K562 (cell line): ENCODE data around the gene BRD4. TPM values are rescaled to one million over a fixed set of nuclear protein-coding genes. Genes with fewer than 3 reads are reported as not detected.

Experiments used
- BMI1 ChIP-seq: fragments of 150-350 bp; IDR thresholded peaks from 2 replicates; pipeline ENCODE4 v1.6.1; 2014; ENCODE audit warnings: low read length
- ELF1 ChIP-seq: fragments of 200-800 bp; sonication (Bioruptor generic); IDR thresholded peaks from 2 replicates; pipeline ENCODE4 v1.6.1; 2016; ENCODE audit warnings: missing genetic modification characterization, missing compliant biosample characterization
- HMBOX1 ChIP-seq: sonication (generic); IDR thresholded peaks from 2 replicates; pipeline ENCODE4 v1.6.1; 2016
- MXD1 ChIP-seq: fragments of 250-450 bp; sonication (Bioruptor Pico); IDR thresholded peaks from 2 replicates; pipeline ENCODE4 v1.8.0; 2021; ENCODE audit warnings: borderline replicate concordance, mild to moderate bottlenecking, moderate library complexity; ENCODE audit not compliant: poor library complexity, severe bottlenecking
- MXI1 ChIP-seq: IDR thresholded peaks from 2 replicates; pipeline ENCODE4 v1.6.1; 2011; ENCODE audit warnings: low read depth, mild to moderate bottlenecking, improper control_type of control experiment, low read length
- RBM25 ChIP-seq: fragments of 200-400 bp; formaldehyde crosslinking; IDR thresholded peaks from 2 replicates; pipeline ENCODE4 v1.6.1; 2018; ENCODE audit warnings: low read length, low read depth, moderate library complexity; ENCODE audit not compliant: severe bottlenecking
- XRCC3 ChIP-seq: fragments of 450-650 bp; IDR thresholded peaks from 2 replicates; pipeline ENCODE4 v1.6.1; 2017; ENCODE audit warnings: mild to moderate bottlenecking, moderate library complexity
- ZBTB40 ChIP-seq, 2 experiments: fragments of 450-650 bp in 1 of 2; sonication (generic) in 1 of 2; formaldehyde crosslinking in 1 of 2; IDR thresholded peaks; 2 replicates each; pipeline versions ENCODE4 v1.7.1 to v1.9.0; 2016 to 2022; ENCODE audit warnings: inconsistent platforms in 1 of 2, mild to moderate bottlenecking in 1 of 2, missing genetic modification reagents in 1 of 2
- ZNF165 ChIP-seq: fragments of 250-450 bp; sonication (Bioruptor Pico); IDR thresholded peaks from 2 replicates; pipeline ENCODE4 v1.4.0; 2020; ENCODE audit warnings: borderline replicate concordance
- ZNF24 ChIP-seq: fragments of 450-650 bp; IDR thresholded peaks from 2 replicates; pipeline ENCODE4 v1.6.1; 2016
- ZNF444 ChIP-seq: fragments of 250-450 bp; sonication (Bioruptor Pico); IDR thresholded peaks from 2 replicates; pipeline ENCODE4 v1.4.0; 2020; ENCODE audit warnings: mild to moderate bottlenecking, moderate library complexity
- polyA plus RNA-seq, 8 experiments: library from polyadenylated mRNA; depleted of rRNA in 4 of 8; stranded (reverse) in 5 of 8; unstranded in 3 of 8; fragments of >200 nt; fragmentation: Nextera tagmentation in 2 of 8; fragmentation: Illumina TruSeq in 1 of 8; extraction: Ambion mirVana in 2 of 8; extraction: Trizol in 1 of 8; gene quantifications; 2 replicates each; pipeline versions ENCODE4 v1.2.1 to v1.2.3, GENCODE V29; 2011 to 2014; ENCODE audit warnings: inconsistent platforms in 1 of 8, missing spikeins in 1 of 8
- total RNA-seq, 7 experiments: library from RNA; depleted of rRNA in 6 of 7; stranded (reverse); fragments of >200 nt in 6 of 7; fragmentation: Illumina TruSeq in 2 of 7; extraction: Trizol in 2 of 7; gene quantifications; 2 replicates each; pipeline versions ENCODE4 v1.2.1 to v1.2.3, GENCODE V29; 2011 to 2021; ENCODE audit warnings: low replicate concordance in 1 of 7
- TF ChIP-seq, protein P1 (sequence below): sonication (generic); formaldehyde crosslinking; IDR thresholded peaks from 2 replicates; pipeline ENCODE4 v1.9.0; 2022; ENCODE audit warnings: mild to moderate bottlenecking, missing genetic modification reagents
- TF ChIP-seq, protein P2 (sequence below): fragments of 450-650 bp; IDR thresholded peaks from 2 replicates; pipeline ENCODE4 v1.6.1; 2016

Gene BRD4
- total and polyA plus RNA-seq, 9 of the 15 experiments (the other 6 are each of a cell fraction or from before 2014, with no cell fraction given) = 1.8 to 105 (median 15.6) TPM

- TF ChIP-seq ZBTB40 (IDR thresholded peaks at IDR 0.05) = peak; percentile 52; the same call in 1 of the 2 replicates
- TF ChIP-seq ZBTB40 (CRISPR knock-in tag; IDR thresholded peaks at IDR 0.05) = no peak
- TF ChIP-seq, protein P1, sequence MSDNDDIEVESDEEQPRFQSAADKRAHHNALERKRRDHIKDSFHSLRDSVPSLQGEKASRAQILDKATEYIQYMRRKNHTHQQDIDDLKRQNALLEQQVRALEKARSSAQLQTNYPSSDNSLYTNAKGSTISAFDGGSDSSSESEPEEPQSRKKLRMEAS (CRISPR knock-in tag) = peak; percentile 30; the same call in 1 of the 2 replicates
- TF ChIP-seq XRCC3 = no peak
- TF ChIP-seq BMI1 = peak; percentile 99
- TF ChIP-seq MXD1 (CRISPR knock-in tag) = no peak
- TF ChIP-seq ELF1 (tag) = peak; percentile 77
- no peak for TF ChIP-seq ZNF165 (CRISPR knock-in tag)
- no peak for TF ChIP-seq HMBOX1
- TF ChIP-seq, protein P2, sequence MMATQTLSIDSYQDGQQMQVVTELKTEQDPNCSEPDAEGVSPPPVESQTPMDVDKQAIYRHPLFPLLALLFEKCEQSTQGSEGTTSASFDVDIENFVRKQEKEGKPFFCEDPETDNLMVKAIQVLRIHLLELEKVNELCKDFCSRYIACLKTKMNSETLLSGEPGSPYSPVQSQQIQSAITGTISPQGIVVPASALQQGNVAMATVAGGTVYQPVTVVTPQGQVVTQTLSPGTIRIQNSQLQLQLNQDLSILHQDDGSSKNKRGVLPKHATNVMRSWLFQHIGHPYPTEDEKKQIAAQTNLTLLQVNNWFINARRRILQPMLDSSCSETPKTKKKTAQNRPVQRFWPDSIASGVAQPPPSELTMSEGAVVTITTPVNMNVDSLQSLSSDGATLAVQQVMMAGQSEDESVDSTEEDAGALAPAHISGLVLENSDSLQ = peak; percentile 90
- TF ChIP-seq ZNF24 = peak; percentile 86
- TF ChIP-seq ZNF444 (CRISPR knock-in tag) = no peak
- TF ChIP-seq MXI1 = peak; percentile 99
- TF ChIP-seq RBM25 = peak; percentile 54
Measured at GRCh38 chr19:15222738-15223648, 109.3 kb downstream of the BRD4 start (continued).
